Stimulated activated CD4-positive, alpha-beta T cell treated with anti-CD3 and anti-CD28 coated beads, TNF-alpha, amount 100 ng/mL, for 48 hours (primary cell): ENCODE measurements around the gene IFFO2.

Experiments used
- DNase-seq, 3 donors: peaks; one replicate each; pipeline ENCODE4 v3.0.0-alpha.2; 2020; ENCODE audit warnings: low read depth in 3 of 3

IFFO2 gene

GRCh38 chr1:18956193-18957135 is at the start of gene IFFO2:
Gene IFFO2 (minus strand): TSS chr1:18956676. CDS start chr1:18956332, 344 bp downstream.
- DNase-seq: peak; percentile 95 to 100 (median 98)

GRCh38 chr1:19006000-19006399 is 49.5 kb upstream of the IFFO2 start:
- DNase-seq: no peak

- no peak for DNase-seq
Measured at GRCh38 chr1:19003371-19004290, 47.2 kb upstream of the IFFO2 start.

- DNase-seq: no peak
Measured at GRCh38 chr1:19000065-19000464, 43.6 kb upstream of the IFFO2 start.

GRCh38 chr1:18999359-18999758 is 42.9 kb upstream of the IFFO2 start:
- no peak for DNase-seq

GRCh38 chr1:18998016-18998724 is 41.7 kb upstream of the IFFO2 start:
- DNase-seq: no peak

GRCh38 chr1:18997508-18997907 is 41.0 kb upstream of the IFFO2 start:
- no peak for DNase-seq

- no peak for DNase-seq
Measured at GRCh38 chr1:18996548-18997177, 40.2 kb upstream of the IFFO2 start.

GRCh38 chr1:18994381-18994780 is 37.9 kb upstream of the IFFO2 start:
- no peak for DNase-seq

- DNase-seq: no peak
Measured at GRCh38 chr1:18992646-18993045, 36.2 kb upstream of the IFFO2 start.

- DNase-seq: no peak
Measured at GRCh38 chr1:18991585-18991984, 35.1 kb upstream of the IFFO2 start.

GRCh38 chr1:18989896-18990295 is 33.4 kb upstream of the IFFO2 start:
- DNase-seq: no peak

GRCh38 chr1:18989176-18989799 is 32.8 kb upstream of the IFFO2 start:
- no peak for DNase-seq

GRCh38 chr1:18981242-18981641 is 24.8 kb upstream of the IFFO2 start:
- DNase-seq: no peak

- no peak for DNase-seq
Measured at GRCh38 chr1:18978706-18979105, 22.2 kb upstream of the IFFO2 start.

GRCh38 chr1:18977428-18977827 is 21.0 kb upstream of the IFFO2 start:
- DNase-seq: no peak

GRCh38 chr1:18976096-18976495 is 19.6 kb upstream of the IFFO2 start:
- DNase-seq: no peak

- no peak for DNase-seq
Measured at GRCh38 chr1:18974606-18975005, 18.1 kb upstream of the IFFO2 start.

- DNase-seq: no peak
Measured at GRCh38 chr1:18974005-18974404, 17.5 kb upstream of the IFFO2 start.

GRCh38 chr1:18973446-18973955 is 17.0 kb upstream of the IFFO2 start:
- no peak for DNase-seq

- no peak for DNase-seq
Measured at GRCh38 chr1:18972991-18973390, 16.5 kb upstream of the IFFO2 start.
